ENCODE measurements around the gene AURKAIP1. TPM values are rescaled to one million over a fixed set of nuclear protein-coding genes. Genes with fewer than 3 reads are reported as not detected.

Gene AURKAIP1
- total and polyA plus RNA-seq, 7 experiments from 2014 or later, result 53.8 to 160 (median 65.2) TPM

- DNase-seq, result no peak
- H3K36me3 Mint-ChIP-seq, result no peaks in the 10 kb centered on the region
- H3K4me1 Mint-ChIP-seq, result peaks cover 6 to 15% (median 12%) of the 10 kb centered on the region in 7 donors
- ChIA-PET CTCF (no interaction called here), POLR2A (no interaction called here)
- Histone ChIP-seq H3K27me3 (ENCODE audit: control insufficient read depth in 2 of 2, insufficient read depth in 2 of 2, low read length in 2 of 2) (peaks cover 0 to 3% of the 10 kb centered on the region in 2 donors), H3K36me3 (ENCODE audit: control insufficient read depth in 2 of 3, insufficient read depth in 3 of 3, low read length in 3 of 3) (no peaks in the 10 kb centered on the region), H3K9me3 (ENCODE audit: control insufficient read depth in 2 of 3, low read length in 3 of 3) (peaks cover 0 to 10% (median 0%) of the 10 kb centered on the region in 3 experiments), H3K27ac (ENCODE audit: low read depth, low read length) (no peak overlapping the region), H3K4me1 (ENCODE audit: control insufficient read depth in 2 of 2, insufficient read depth in 2 of 2, low read length in 2 of 2) (peaks cover 0 to 8% of the 10 kb centered on the region in 2 donors), H3K4me3 (ENCODE audit: low read length) (no peak overlapping the region)
- intact Hi-C loops (cut with micrococcal nuclease), result no loop called here
- no peak overlapping the region for H3K4me3 Mint-ChIP-seq
- H3K27ac Mint-ChIP-seq, result no peak overlapping the region
- ATAC-seq, result no peak
- H3K27me3 Mint-ChIP-seq, result peaks cover 0 to 19% (median 4%) of the 10 kb centered on the region in 5 donors
- H3K9me3 Mint-ChIP-seq, result peaks cover 0 to 2% (median 0%) of the 10 kb centered on the region in 11 donors
Observed at GRCh38 chr1:1361982-1362423, 13.0 kb downstream of the AURKAIP1 start.

DNA sequence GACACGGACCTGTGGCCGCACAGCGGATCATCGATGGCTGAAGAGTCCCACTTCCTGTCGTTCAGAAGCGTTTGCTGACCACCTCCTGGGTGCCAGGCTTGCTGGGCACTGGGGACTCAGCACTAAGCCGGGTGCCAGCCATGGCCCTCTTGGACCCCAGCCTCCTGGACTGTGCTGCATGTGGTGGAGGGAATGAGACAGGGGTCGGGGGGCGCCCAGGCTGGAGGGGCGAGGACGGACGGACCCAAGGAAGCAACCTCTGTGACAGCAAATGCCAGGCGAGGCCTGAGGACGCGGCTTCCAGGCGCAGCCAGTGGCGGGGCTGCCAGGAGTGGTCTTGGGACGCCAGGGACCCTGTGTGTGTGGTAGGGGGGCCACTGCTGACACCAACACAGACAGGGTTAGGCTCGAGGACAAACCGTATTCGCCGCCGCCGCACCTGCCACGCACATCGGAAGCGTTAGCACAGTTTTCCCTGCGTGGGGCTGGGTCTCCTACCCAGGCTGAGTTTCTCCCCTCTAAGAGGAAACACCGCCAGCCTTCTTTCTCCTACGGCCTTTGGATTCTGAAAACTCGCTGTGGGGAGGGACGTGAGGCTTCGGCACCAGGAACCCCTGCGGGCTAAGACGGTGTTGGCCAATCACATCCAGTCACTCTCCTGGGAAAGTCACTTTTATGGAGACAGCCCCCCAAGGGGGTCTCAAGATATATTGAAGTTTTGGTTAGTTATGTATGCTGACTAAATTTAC, 13.6 kb downstream of the AURKAIP1 start:
- Mint-ChIP-seq H3K36me3 (no peaks in the 10 kb centered on the region), H3K4me1 (peaks cover 6 to 15% (median 12%) of the 10 kb centered on the region in 7 donors), H3K27me3 (peaks cover 0 to 20% (median 4%) of the 10 kb centered on the region in 5 donors), H3K27ac (no peak overlapping the region), H3K9me3 (peaks cover 0 to 2% (median 0%) of the 10 kb centered on the region in 11 donors), H3K4me3 (no peak overlapping the region)
- Histone ChIP-seq H3K36me3 (ENCODE audit: control insufficient read depth in 2 of 3, insufficient read depth in 3 of 3, low read length in 3 of 3) (no peaks in the 10 kb centered on the region), H3K4me1 (ENCODE audit: control insufficient read depth in 2 of 2, insufficient read depth in 2 of 2, low read length in 2 of 2) (peaks cover 0 to 8% of the 10 kb centered on the region in 2 donors), H3K27me3 (ENCODE audit: control insufficient read depth in 2 of 2, insufficient read depth in 2 of 2, low read length in 2 of 2) (peaks cover 0 to 3% of the 10 kb centered on the region in 2 donors), H3K4me3 (ENCODE audit: low read length) (no peak overlapping the region), H3K9me3 (ENCODE audit: control insufficient read depth in 2 of 3, low read length in 3 of 3) (peaks cover 0 to 5% (median 0%) of the 10 kb centered on the region in 3 experiments), H3K27ac (ENCODE audit: low read depth, low read length) (no peak overlapping the region)
- ChIA-PET CTCF (no interaction called here), POLR2A (no interaction called here)
- DNase-seq, result peak in 1 of 9 donors; percentile 4
- intact Hi-C loops (cut with micrococcal nuclease), result no loop called here
- ATAC-seq, result no peak

GRCh38 chr1:1360506-1361169, 14.4 kb downstream of the AURKAIP1 start:
- Mint-ChIP-seq H3K9me3 (peaks cover 0 to 2% (median 0%) of the 10 kb centered on the region in 11 donors), H3K36me3 (no peaks in the 10 kb centered on the region), H3K27ac (no peak overlapping the region), H3K27me3 (peaks cover 0 to 20% (median 4%) of the 10 kb centered on the region in 5 donors), H3K4me3 (no peak overlapping the region), H3K4me1 (peaks cover 6 to 15% (median 12%) of the 10 kb centered on the region in 7 donors)
- DNase-seq (peak in 1 of 9 donors; percentile 3), ATAC-seq (no peak)
- Histone ChIP-seq H3K27me3 (ENCODE audit: control insufficient read depth in 2 of 2, insufficient read depth in 2 of 2, low read length in 2 of 2) (peaks cover 0 to 3% of the 10 kb centered on the region in 2 donors), H3K9me3 (ENCODE audit: control insufficient read depth in 2 of 3, low read length in 3 of 3) (no peaks in the 10 kb centered on the region), H3K36me3 (ENCODE audit: control insufficient read depth in 2 of 3, insufficient read depth in 3 of 3, low read length in 3 of 3) (no peaks in the 10 kb centered on the region), H3K27ac (ENCODE audit: low read depth, low read length) (no peak overlapping the region), H3K4me3 (ENCODE audit: low read length) (no peak overlapping the region), H3K4me1 (ENCODE audit: control insufficient read depth in 2 of 2, insufficient read depth in 2 of 2, low read length in 2 of 2) (peaks cover 0 to 8% of the 10 kb centered on the region in 2 donors)
- CTCF ChIA-PET, result no interaction called here
- POLR2A ChIA-PET, result no interaction called here
- intact Hi-C loops (cut with micrococcal nuclease), result no loop called here

DNA sequence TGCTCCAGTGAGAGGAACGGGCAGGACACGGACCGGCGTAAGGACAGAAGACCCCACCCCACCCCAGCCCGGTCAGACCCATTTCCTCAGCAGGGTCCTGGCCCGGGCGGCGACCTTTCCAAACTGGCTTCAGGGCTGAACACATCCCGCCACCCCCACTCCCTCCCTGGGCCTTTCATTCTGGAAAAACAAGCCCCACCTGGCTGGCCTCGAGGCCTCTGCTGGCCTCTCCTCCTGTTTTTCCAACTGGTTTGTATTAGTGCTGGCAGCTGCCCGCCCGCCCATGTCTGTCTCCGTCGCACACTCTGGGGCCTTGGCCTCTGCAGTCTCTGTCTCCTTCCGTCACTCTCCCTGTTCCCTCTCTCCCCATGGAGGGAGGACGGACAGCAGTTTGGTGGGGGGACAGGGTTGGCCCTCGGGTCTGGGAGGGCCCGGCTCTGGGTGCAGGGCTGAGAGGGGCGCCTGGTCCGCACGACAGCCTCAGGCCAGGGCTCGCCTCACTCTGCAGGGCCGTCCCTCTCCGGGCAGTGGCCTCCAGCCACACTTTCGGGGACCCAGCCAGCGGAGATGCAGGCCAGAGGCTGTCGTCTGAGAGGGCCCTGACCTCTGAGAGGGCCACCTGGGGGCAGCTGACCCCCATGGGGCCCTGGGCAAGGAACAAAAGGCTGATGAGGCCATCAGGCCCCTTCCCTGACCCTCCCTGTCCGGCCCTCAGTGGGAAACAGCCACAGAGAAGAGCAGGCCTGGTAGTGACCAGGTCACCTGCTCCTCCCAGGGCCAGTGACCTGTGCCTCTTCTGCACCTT, 15.1 kb downstream of the AURKAIP1 start:
- H3K9me3 Mint-ChIP-seq, result peaks cover 0 to 2% (median 0%) of the 10 kb centered on the region in 11 donors
- H3K27ac ChIP-seq (ENCODE audit: low read depth, low read length), result no peak overlapping the region
- H3K27ac Mint-ChIP-seq, result peak overlapping the region in 5 of 9 donors; percentile 4 to 62 (median 52)
- peaks cover 0 to 8% of the 10 kb centered on the region in 2 donors for H3K4me1 ChIP-seq (ENCODE audit: control insufficient read depth in 2 of 2, insufficient read depth in 2 of 2, low read length in 2 of 2)
- POLR2A ChIA-PET, result interaction anchor here (1.6 kb wide), 1 partner anchor 12 kb away, joined by 4 read pairs; no protein-coding TSS in a partner anchor
- H3K4me3 Mint-ChIP-seq, result peak overlapping the region in 7 of 10 donors; percentile 21 to 75 (median 52)
- H3K36me3 Mint-ChIP-seq, result no peaks in the 10 kb centered on the region
- H3K27me3 ChIP-seq (ENCODE audit: control insufficient read depth in 2 of 2, insufficient read depth in 2 of 2, low read length in 2 of 2), result peaks cover 0 to 3% of the 10 kb centered on the region in 2 donors
- no peaks in the 10 kb centered on the region for H3K36me3 ChIP-seq (ENCODE audit: control insufficient read depth in 2 of 3, insufficient read depth in 3 of 3, low read length in 3 of 3)
- CTCF ChIA-PET, result no interaction called here
- no peak overlapping the region for H3K4me3 ChIP-seq (ENCODE audit: low read length)
- ATAC-seq, result no peak
- DNase-seq, result no peak
- no peaks in the 10 kb centered on the region for H3K9me3 ChIP-seq (ENCODE audit: control insufficient read depth in 2 of 3, low read length in 3 of 3)
- intact Hi-C loops (cut with micrococcal nuclease), result loop anchor here in 1 of 2 donors (1.0 kb wide), 1 partner anchor 11 kb away; no protein-coding TSS in a partner anchor
- H3K27me3 Mint-ChIP-seq, result peaks cover 0 to 20% (median 4%) of the 10 kb centered on the region in 5 donors
- H3K4me1 Mint-ChIP-seq, result peaks cover 6 to 15% (median 12%) of the 10 kb centered on the region in 7 donors

DNA sequence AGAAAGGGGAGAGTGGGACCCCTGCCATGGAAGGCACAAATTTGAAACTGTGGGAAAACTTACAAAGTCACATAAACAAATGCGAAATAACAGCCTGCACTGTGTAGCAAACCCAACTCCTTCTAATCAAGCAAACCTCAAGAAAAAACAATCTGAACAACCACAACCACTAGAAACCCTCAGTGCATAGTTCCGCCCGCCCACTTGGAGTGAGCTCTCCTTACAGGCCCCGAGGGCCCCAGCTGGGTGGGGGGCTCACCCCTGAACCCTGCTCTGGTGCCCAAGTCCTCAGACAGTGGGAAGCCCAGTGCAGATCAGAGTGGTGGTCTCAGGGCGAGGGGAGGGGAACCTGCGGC, 15.7 kb downstream of the AURKAIP1 start:
- Mint-ChIP-seq H3K4me1 (peaks cover 6 to 15% (median 12%) of the 10 kb centered on the region in 7 donors), H3K36me3 (no peaks in the 10 kb centered on the region), H3K9me3 (peaks cover 0 to 2% (median 0%) of the 10 kb centered on the region in 11 donors), H3K4me3 (peak overlapping the region in 8 of 10 donors; percentile 21 to 75 (median 50)), H3K27me3 (peaks cover 0 to 21% (median 4%) of the 10 kb centered on the region in 5 donors), H3K27ac (peak overlapping the region in 8 of 9 donors; percentile 4 to 78 (median 54))
- intact Hi-C loops (cut with micrococcal nuclease), result loop anchor here in 1 of 2 donors (1.0 kb wide), 1 partner anchor 12 kb away; no protein-coding TSS in a partner anchor
- ChIA-PET POLR2A (interaction anchor here (0.7 to 1.6 kb wide), 3 partner anchors 9 to 16 kb away, joined by 3 to 5 read pairs (median 4); partner anchors contain the start of gene AURKAIP1), CTCF (no interaction called here)
- Histone ChIP-seq H3K27ac (ENCODE audit: low read depth, low read length) (no peak overlapping the region), H3K27me3 (ENCODE audit: control insufficient read depth in 2 of 2, insufficient read depth in 2 of 2, low read length in 2 of 2) (peaks cover 0 to 4% of the 10 kb centered on the region in 2 donors), H3K9me3 (ENCODE audit: control insufficient read depth in 2 of 3, low read length in 3 of 3) (no peaks in the 10 kb centered on the region), H3K36me3 (ENCODE audit: control insufficient read depth in 2 of 3, insufficient read depth in 3 of 3, low read length in 3 of 3) (no peaks in the 10 kb centered on the region), H3K4me3 (ENCODE audit: low read length) (no peak overlapping the region), H3K4me1 (ENCODE audit: control insufficient read depth in 2 of 2, insufficient read depth in 2 of 2, low read length in 2 of 2) (peaks cover 0 to 8% of the 10 kb centered on the region in 2 donors)
- DNase-seq (peak in 2 of 9 donors; percentile 25 to 38), ATAC-seq (peak; percentile 66)
